Bone marrow (tissue), 2 donors: ENCODE measurements around the gene MGA.
A peak's percentile ranks its signal among the peaks of the same experiment; 100 is the strongest.

Experiments
- DNase-seq, 2 donors: peaks; one replicate each; lab custom pipeline; 2025; lab: John Stamatoyannopoulos, UW

Gene MGA

GRCh38 chr15:41806291-41807181, 146.3 kb downstream of the MGA start:
- DNase-seq = no peak

GRCh38 chr15:41809121-41809520, 148.9 kb downstream of the MGA start:
- DNase-seq = no peak

GRCh38 chr15:41809526-41810220, 149.5 kb downstream of the MGA start:
- DNase-seq = no peak

DNA sequence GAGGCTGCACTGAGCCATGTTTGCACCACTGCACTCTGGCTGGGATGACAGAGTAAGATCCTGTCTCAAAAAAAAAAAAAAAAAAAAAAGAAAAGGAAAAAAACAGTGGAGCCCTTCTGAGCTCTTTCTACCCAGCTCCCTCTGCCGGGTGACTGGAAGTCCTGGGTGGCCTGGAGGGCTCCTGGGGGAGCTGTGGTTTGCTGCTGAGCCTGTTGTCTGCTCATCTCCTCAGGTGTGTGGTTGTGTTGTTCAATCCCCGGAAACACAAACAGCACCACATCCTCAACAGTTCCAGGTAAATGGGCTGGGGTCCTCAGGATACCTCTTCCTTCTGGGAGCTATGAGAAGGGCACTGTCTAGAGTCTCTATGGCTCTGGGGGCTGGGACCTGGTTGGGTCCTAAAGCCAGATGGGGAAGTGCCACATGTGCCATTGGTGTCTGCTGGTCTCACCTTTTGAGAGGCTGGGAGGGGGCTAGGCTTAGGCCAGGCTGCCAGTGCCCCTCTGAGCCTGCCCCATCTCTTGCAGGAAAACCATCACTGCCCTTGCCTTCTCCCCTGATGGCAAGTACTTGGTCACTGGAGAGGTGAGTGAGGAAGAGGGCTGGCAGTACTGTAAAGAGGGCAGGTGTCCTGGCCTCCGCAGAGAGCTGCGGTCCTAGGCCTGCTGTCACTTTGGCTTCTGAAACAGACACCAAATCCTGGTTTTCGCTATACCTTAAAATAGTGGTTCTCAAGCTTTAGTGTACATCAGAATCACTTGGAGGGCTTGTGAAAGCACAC, 150.6 kb downstream of the MGA start:
- DNase-seq = no peak

DNA sequence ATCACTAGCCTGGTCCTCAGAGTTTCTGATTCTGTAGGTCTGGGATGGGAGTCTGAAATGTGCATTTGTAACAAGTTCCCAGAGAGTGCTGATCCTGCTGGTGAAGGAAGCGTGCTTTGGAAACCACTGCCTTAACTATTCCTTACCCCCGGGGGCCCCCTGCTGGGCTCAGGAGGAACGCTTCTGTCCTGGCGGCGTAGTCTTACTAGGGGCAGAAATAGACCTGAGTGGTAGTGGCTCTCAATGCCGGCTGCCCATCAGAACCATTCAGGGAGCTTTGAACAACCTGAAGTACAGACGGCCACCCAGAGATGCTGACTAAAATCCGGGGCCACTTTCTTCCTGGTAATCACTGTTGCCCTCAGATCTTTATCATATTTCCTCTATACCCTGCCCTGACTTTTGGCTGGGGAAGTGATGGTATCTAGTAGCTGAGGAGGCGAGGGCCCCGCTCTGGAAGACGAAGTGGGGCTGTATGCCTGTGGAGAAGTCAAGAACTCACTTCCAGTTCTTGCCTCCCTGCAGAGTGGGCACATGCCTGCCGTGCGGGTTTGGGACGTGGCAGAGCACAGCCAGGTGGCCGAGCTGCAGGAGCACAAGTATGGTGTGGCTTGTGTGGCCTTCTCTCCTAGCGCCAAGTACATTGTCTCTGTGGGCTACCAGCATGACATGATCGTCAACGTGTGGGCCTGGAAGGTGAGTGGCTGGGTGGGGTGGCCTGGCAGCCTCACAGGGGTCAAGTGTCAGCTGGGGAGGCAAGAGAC, 151.4 kb downstream of the MGA start:
- peak; percentile 33 to 76 for DNase-seq

DNA sequence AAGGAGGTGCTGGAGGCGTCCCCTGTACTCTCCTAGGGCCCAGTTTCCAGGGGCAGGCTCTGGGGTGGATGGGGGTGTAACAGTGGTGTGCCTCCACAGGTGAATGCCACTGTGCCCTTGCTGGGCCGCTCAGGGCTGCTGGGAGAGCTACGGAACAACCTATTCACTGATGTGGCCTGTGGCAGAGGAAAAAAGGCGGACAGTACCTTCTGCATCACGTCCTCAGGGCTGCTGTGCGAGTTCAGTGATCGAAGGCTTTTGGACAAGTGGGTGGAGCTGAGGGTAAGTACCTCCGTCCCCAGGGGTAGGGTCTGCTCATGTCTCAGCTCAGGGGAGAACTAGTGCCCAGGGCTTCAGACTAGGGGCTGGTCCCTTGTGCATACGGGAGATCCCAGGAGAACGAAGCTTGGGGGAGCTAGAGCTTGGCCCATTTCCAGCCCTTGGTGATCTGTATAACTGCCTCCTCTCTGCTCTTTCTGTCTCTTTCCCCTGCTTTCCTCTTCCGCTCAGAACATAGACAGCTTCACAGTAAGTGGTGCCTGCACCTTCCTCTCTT, 152.7 kb downstream of the MGA start:
- no peak for DNase-seq

- DNase-seq = no peak
These were observed 153.2 kb downstream of the MGA start for GRCh38 chr15:41813426-41813825.

- DNase-seq = no peak
These were observed 154.3 kb downstream of the MGA start for GRCh38 chr15:41814534-41814933.

- DNase-seq = no peak
These were observed 156.6 kb downstream of the MGA start for GRCh38 chr15:41816788-41817187.

DNA sequence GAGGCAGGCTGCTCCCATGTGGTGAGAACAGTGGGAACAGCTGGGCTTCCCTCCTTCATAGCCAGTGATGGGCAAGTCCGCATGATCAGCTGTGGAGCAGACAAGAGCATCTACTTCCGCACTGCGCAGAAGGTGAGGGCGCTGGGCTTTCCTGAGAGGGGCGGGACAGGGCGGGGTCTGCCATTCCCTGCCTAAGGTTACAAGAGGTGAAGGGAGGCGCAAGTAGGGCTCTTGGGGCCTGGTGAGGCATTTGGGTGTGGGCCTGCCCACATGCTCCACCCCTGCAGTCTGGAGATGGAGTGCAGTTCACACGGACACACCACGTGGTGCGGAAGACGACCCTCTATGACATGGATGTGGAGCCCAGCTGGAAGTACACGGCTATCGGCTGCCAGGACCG, 157.1 kb downstream of the MGA start:
- DNase-seq = no peak

- no peak for DNase-seq
These were observed 157.6 kb downstream of the MGA start for GRCh38 chr15:41817781-41818180.

GRCh38 chr15:41819455-41820050, 159.3 kb downstream of the MGA start:
- no peak for DNase-seq

GRCh38 chr15:41820791-41821423, 160.7 kb downstream of the MGA start:
- DNase-seq = no peak

DNA sequence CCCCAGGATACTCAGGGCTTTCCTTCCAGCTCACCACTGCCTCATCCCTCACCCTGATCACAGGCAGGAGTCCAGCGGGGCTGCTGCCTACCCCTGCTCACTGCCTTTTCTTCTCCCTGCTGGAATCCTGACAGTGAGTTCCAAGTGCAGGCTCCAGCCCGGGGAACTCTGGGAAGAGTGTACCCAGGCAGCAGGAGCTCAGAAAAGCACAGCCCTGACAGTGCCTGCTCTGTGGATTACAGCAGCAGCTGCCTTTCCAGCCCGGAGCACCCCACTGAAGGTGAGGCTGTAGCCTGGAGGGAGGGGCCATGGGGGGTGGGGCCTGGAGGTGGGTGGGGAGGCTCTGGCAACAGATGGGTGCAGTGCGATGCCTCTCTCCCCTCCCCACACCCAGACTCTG, 161.6 kb downstream of the MGA start:
- no peak for DNase-seq

- no peak for DNase-seq
These were observed 162.3 kb downstream of the MGA start for GRCh38 chr15:41822471-41822870.
